Measurements from ENCODE around the gene CTSZ.
"Not testable (repeated sequence)": the region's sequence is repeated elsewhere in the genome, so short reads cannot be mapped to it uniquely, and the experiment has no call there.

The CTSZ gene

DNA sequence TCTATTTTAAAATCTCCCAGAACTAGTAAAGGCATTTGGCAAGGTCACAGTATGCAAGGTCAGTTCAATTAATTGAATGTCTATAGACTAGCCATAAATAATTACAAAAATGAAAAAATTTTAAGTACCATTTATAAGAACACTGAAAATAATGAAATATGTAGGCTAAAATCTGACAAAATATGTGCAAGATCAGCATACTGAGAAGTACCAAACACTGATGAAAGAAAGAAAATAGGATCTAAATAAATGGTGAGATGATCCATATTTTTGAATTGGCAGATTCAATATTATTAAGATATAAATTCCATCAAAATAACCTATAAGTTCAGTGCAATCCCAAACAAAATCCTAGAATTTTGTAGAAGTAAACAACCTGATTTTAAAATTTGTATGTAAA, 54.0 kb downstream of the CTSZ start:
- no peak overlapping the region for H3K4me3 ChIP-seq (ENCODE audit: low read length)
- no peak for DNase-seq (ENCODE audit: low read depth)
- TF ChIP-seq, protein P1, sequence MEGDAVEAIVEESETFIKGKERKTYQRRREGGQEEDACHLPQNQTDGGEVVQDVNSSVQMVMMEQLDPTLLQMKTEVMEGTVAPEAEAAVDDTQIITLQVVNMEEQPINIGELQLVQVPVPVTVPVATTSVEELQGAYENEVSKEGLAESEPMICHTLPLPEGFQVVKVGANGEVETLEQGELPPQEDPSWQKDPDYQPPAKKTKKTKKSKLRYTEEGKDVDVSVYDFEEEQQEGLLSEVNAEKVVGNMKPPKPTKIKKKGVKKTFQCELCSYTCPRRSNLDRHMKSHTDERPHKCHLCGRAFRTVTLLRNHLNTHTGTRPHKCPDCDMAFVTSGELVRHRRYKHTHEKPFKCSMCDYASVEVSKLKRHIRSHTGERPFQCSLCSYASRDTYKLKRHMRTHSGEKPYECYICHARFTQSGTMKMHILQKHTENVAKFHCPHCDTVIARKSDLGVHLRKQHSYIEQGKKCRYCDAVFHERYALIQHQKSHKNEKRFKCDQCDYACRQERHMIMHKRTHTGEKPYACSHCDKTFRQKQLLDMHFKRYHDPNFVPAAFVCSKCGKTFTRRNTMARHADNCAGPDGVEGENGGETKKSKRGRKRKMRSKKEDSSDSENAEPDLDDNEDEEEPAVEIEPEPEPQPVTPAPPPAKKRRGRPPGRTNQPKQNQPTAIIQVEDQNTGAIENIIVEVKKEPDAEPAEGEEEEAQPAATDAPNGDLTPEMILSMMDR (conservative IDR thresholded peaks at IDR 0.05; ENCODE audit: low read depth, low read length): no peak

DNA sequence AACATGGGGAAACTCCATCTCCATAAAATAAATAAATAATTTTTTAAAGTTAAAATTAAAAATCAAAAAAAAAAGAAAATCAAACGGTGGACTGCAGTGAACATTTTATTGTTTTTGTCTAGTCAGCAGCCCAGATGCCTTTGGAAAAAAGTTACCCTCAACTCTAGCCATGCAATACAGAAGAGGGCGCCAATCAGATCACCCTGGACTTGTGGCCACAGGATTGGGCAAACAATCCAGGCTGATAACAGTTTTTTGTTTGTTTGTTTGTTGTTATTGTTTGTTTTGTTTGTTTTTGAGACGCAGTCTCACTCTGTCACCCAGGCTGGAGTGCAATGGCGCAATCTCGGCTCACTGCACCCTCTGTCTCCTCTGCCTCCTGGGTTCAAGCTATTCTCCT, 56.5 kb downstream of the CTSZ start:
- H3K4me3 ChIP-seq (ENCODE audit: low read length): no peak overlapping the region
- DNase-seq (ENCODE audit: low read depth): no peak
- TF ChIP-seq, protein P1 (conservative IDR thresholded peaks at IDR 0.05; ENCODE audit: low read depth, low read length): no peak

DNA sequence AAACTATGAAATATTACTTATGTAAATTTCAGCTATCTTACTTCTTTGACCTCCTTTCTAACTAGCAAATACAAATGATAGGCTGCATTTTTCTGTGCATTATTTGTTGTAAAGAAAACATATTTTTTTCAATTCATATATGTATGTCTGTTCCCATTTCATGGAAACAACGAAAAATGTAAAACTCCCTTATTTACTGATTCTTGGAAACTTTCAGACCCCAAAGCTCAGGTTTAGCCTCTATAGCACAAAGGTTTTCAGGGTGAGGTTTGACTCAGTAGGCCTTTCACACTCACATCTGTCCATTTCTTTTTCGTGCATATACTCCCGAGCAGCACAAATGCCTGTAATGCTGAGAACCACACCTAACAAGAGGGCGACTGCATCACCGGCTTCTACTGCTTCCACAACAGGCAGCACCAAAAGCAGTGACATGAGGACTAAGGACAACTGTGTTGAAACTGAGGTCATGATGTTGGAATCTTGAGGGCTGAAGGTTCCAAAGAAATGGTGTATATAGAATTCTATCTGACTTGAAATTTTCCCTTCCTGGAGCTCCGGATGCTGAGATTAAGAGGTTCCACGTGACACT, 59.2 kb downstream of the CTSZ start:
- not testable (repeated sequence) for H3K4me3 ChIP-seq (ENCODE audit: low read length); DNase-seq (ENCODE audit: low read depth)

DNA sequence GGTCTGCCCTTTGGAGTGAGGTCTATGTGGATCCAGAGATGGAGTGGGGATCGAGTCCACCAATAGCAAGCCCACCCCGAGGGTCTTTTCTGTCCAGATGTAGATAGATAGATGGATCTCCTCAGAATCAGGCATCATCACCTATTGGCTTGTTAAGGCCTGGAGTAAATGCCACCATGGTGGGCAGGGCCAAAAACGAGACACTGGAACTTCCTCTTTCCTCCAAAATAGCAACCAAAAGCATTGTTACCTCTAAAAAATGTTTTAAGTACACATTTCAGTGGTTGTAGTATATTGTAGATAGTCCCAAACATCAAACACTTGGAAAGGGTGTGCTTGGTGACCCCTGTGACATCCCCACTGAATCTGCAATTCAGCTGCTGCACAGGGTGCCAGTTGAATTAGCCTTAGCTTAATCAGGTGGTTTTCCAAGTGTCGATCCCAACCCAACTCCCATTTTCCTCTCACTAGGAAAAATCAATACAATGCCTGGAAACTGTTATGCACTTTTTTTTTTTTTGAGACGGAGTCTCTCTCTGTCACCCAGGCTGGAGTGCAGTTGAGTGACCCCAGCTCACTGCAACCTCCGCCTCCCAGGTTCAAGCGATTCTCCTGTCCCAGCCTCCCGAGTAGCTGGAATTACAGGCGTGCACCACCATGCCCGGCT, 61.0 kb downstream of the CTSZ start:
- TF ChIP-seq, protein P1 (conservative IDR thresholded peaks at IDR 0.05; ENCODE audit: low read depth, low read length): no peak
- H3K4me3 ChIP-seq (ENCODE audit: low read length): no peak overlapping the region
- no peak for DNase-seq (ENCODE audit: low read depth)
